H9 (cell line): Measurements from ENCODE around the gene CASTOR1. TPM values are rescaled to one million over a fixed set of nuclear protein-coding genes. Genes with fewer than 3 reads are reported as not detected.

Experiments
- DNase-seq: peaks from one replicate; pipeline ENCODE4 v3.0.0-alpha.2; 2017
- H2AFZ ChIP-seq: one replicate; pipeline ENCODE4 v1.6.1; 2013; ENCODE audit warnings: mild to moderate bottlenecking, low read length, control low read depth, moderate library complexity
- H2AK5ac ChIP-seq: 2 replicates; pipeline ENCODE4 v1.6.1; 2013; ENCODE audit warnings: low read length, control low read depth, mixed read lengths; ENCODE audit not compliant: insufficient read length
- H2BK120ac ChIP-seq: one replicate; pipeline ENCODE4 v1.6.1; 2013; ENCODE audit warnings: low read depth, mild to moderate bottlenecking, low read length, control low read depth, inconsistent platforms; ENCODE audit not compliant: poor library complexity, severe bottlenecking
- H2BK12ac ChIP-seq: 2 replicates; pipeline ENCODE4 v1.6.1; 2013; ENCODE audit warnings: low read length, control low read depth, mixed read lengths, low read depth; ENCODE audit not compliant: insufficient read length
- H2BK15ac ChIP-seq: 2 replicates; pipeline ENCODE4 v1.6.1; 2013; ENCODE audit warnings: low read depth, low read length, control low read depth
- H2BK20ac ChIP-seq: one replicate; pipeline ENCODE4 v1.6.1; 2013; ENCODE audit warnings: low read depth, mild to moderate bottlenecking, low read length, control low read depth, inconsistent platforms; ENCODE audit not compliant: poor library complexity, severe bottlenecking
- H2BK5ac ChIP-seq: 2 replicates; pipeline ENCODE4 v1.6.1; 2013; ENCODE audit warnings: low read length, control low read depth, mixed read lengths; ENCODE audit not compliant: insufficient read length
- H3K14ac ChIP-seq: 2 replicates; pipeline ENCODE4 v1.6.1; 2013; ENCODE audit warnings: low read length, control low read depth; ENCODE audit not compliant: insufficient read depth
- H3K18ac ChIP-seq: 2 replicates; pipeline ENCODE4 v1.6.1; 2013; ENCODE audit warnings: low read depth, mild to moderate bottlenecking, mixed read lengths, low read length, control low read depth; ENCODE audit not compliant: insufficient read length
- H3K23ac ChIP-seq: 2 replicates; pipeline ENCODE4 v1.6.1; 2013; ENCODE audit warnings: low read length, control low read depth, mixed read lengths, low read depth; ENCODE audit not compliant: insufficient read length
- H3K23me2 ChIP-seq: 2 replicates; pipeline ENCODE4 v1.6.1; 2013; ENCODE audit warnings: low read depth, mild to moderate bottlenecking, mixed read lengths, low read length, control low read depth; ENCODE audit not compliant: insufficient read length, poor library complexity, severe bottlenecking
- H3K27ac ChIP-seq: 2 replicates; pipeline ENCODE4 v1.5.1; 2013; ENCODE audit warnings: low read length, control low read depth, mixed read lengths, low read depth; ENCODE audit not compliant: insufficient read length
- H3K27me3 ChIP-seq: 2 replicates; pipeline ENCODE4 v1.6.1; 2013; ENCODE audit warnings: low read length, control low read depth, inconsistent platforms; ENCODE audit not compliant: insufficient read depth
- H3K4ac ChIP-seq: 2 replicates; pipeline ENCODE4 v1.6.1; 2013; ENCODE audit warnings: low read depth, mild to moderate bottlenecking, control low read depth, inconsistent platforms, low read length, moderate library complexity
- H3K4me1 ChIP-seq: 2 replicates; pipeline ENCODE4 v1.6.1; 2013; ENCODE audit warnings: low read length, control low read depth, inconsistent platforms; ENCODE audit not compliant: insufficient read depth
- H3K4me2 ChIP-seq: 2 replicates; pipeline ENCODE4 v1.6.1; 2013; ENCODE audit warnings: low read length, control low read depth, mixed read lengths; ENCODE audit not compliant: insufficient read length, insufficient read depth
- H3K56ac ChIP-seq: 2 replicates; pipeline ENCODE4 v1.6.1; 2013; ENCODE audit warnings: low read depth, mild to moderate bottlenecking, mixed read lengths, low read length, control low read depth; ENCODE audit not compliant: insufficient read length
- H3K79me1 ChIP-seq: 2 replicates; pipeline ENCODE4 v1.6.1; 2013; ENCODE audit warnings: low read depth, mild to moderate bottlenecking, moderate library complexity, low read length, control low read depth, inconsistent platforms; ENCODE audit not compliant: insufficient read depth, poor library complexity, severe bottlenecking
- H3K79me2 ChIP-seq: 2 replicates; pipeline ENCODE4 v1.6.1; 2013; ENCODE audit warnings: low read length, control low read depth, inconsistent platforms; ENCODE audit not compliant: insufficient read depth
- H3K9ac ChIP-seq: 2 replicates; pipeline ENCODE4 v1.6.1; 2013; ENCODE audit warnings: low read length, control low read depth, mixed read lengths; ENCODE audit not compliant: insufficient read length; ENCODE audit errors: extremely low read depth
- H3K9me3 ChIP-seq: one replicate; pipeline ENCODE4 v1.6.1; 2013; ENCODE audit warnings: low read depth, low read length, inconsistent platforms; ENCODE audit not compliant: control insufficient read depth
- H3T11ph ChIP-seq: one replicate; pipeline ENCODE4 v1.6.1; 2013; ENCODE audit warnings: mild to moderate bottlenecking, low read length, control low read depth, inconsistent platforms
- H4K20me1 ChIP-seq: one replicate; pipeline ENCODE4 v1.6.1; 2013; ENCODE audit not compliant: control insufficient read depth, insufficient read length, insufficient read depth
- H4K5ac ChIP-seq: 2 replicates; pipeline ENCODE4 v1.6.1; 2013; ENCODE audit warnings: low read depth, mild to moderate bottlenecking, mixed read lengths, low read length, control low read depth; ENCODE audit not compliant: insufficient read length
- H4K8ac ChIP-seq: replicated peaks from 2 replicates; pipeline ENCODE4 v1.6.1; 2013; ENCODE audit warnings: low read length, control low read depth, mixed read lengths, low read depth; ENCODE audit not compliant: insufficient read length
- H4K91ac ChIP-seq: 2 replicates; pipeline ENCODE4 v1.6.1; 2013; ENCODE audit warnings: low read depth, mild to moderate bottlenecking, moderate library complexity, mixed read lengths, low read length, control low read depth; ENCODE audit not compliant: insufficient read length
- H3K27ac Mint-ChIP-seq, 3 experiments: 2 replicates in 2 of 3; 3 replicates in 1 of 3; pipeline ENCODE4 v1.8.0; 2020 to 2021; ENCODE audit warnings: mixed read lengths in 3 of 3, mild to moderate bottlenecking in 1 of 3, moderate library complexity in 1 of 3
- H3K27me3 Mint-ChIP-seq: 2 replicates; pipeline ENCODE4 v1.8.0; 2021; ENCODE audit warnings: low read depth, mild to moderate bottlenecking, moderate library complexity, mixed read lengths
- H3K36me3 Mint-ChIP-seq, 3 experiments: 2 replicates in 2 of 3; 3 replicates in 1 of 3; pipeline ENCODE4 v1.8.0; 2020 to 2021; ENCODE audit warnings: low read depth in 3 of 3, mixed read lengths in 3 of 3; ENCODE audit not compliant: insufficient read depth in 1 of 3
- H3K4me1 Mint-ChIP-seq, 2 experiments: 2 replicates each; pipeline ENCODE4 v1.8.0; 2020; ENCODE audit warnings: mixed read lengths in 2 of 2
- H3K4me3 Mint-ChIP-seq, 2 experiments: 2 replicates in 1 of 2; 3 replicates in 1 of 2; pipeline ENCODE4 v1.8.0; 2020 to 2021; ENCODE audit warnings: mild to moderate bottlenecking in 2 of 2, mixed read lengths in 2 of 2, moderate library complexity in 1 of 2
- H3K9me3 Mint-ChIP-seq, 2 experiments: 2 replicates in 1 of 2; 3 replicates in 1 of 2; pipeline ENCODE4 v1.8.0; 2020; ENCODE audit warnings: mild to moderate bottlenecking in 2 of 2, mixed read lengths in 2 of 2, moderate library complexity in 1 of 2
- CTCF ChIP-seq: fragments of 200-600 bp; sonication (generic); conservative IDR thresholded peaks from 3 replicates; pipeline ENCODE4 v1.8.0; 2021; ENCODE audit warnings: antibody characterized with exemption, mild to moderate bottlenecking
- WGBS: extraction: QIAGEN DNeasy Blood & Tissue Kit; methylation state at CpG from one replicate; pipeline ENCODE4 v1.1.7; 2013; ENCODE audit warnings: missing lambda C conversion rate, low lambda C conversion rate, mixed read lengths; ENCODE audit not compliant: insufficient read length; ENCODE audit errors: extremely low coverage; 5-methylcytosine and 5-hydroxymethylcytosine counted together
- total RNA-seq: library from RNA; stranded (reverse); gene quantifications from 2 replicates; pipeline ENCODE4 v1.2.1, GENCODE V29; 2021

CASTOR1 gene
- total RNA-seq, 1 experiment from 2014 or later, result 8.8 TPM

GRCh38 chr22:30327864-30328345 lies 38.6 kb upstream of the CASTOR1 start:
- Histone ChIP-seq H2BK5ac (no peak overlapping the region), H3K4me1 (no peaks in the 10 kb centered on the region), H2BK120ac (no peak overlapping the region), H3K9me3 (no peaks in the 10 kb centered on the region), H4K20me1 (peaks cover 2% of the 10 kb centered on the region), H4K8ac (no peak overlapping the region), H2AK5ac (no peak overlapping the region), H2AFZ (no peak overlapping the region), H3T11ph (no peak overlapping the region), H4K5ac (no peak overlapping the region), H3K27ac (no peak overlapping the region), H3K23me2 (peaks cover 4% of the 10 kb centered on the region), H3K4me2 (no peak overlapping the region), H3K9ac (no peak overlapping the region), H3K14ac (no peak overlapping the region), H2BK15ac (no peak overlapping the region), H3K23ac (no peak overlapping the region), H3K4ac (no peak overlapping the region), H3K79me2 (no peaks in the 10 kb centered on the region), H3K18ac (no peak overlapping the region), H2BK20ac (no peak overlapping the region), H3K27me3 (no peaks in the 10 kb centered on the region), H3K79me1 (no peaks in the 10 kb centered on the region), H2BK12ac (no peak overlapping the region), H3K56ac (no peak overlapping the region), H4K91ac (no peak overlapping the region)
- Mint-ChIP-seq H3K9me3 (no peaks in the 10 kb centered on the region), H3K4me1 (peaks cover 24 to 29% of the 10 kb centered on the region in 2 experiments), H3K4me3 (peak overlapping the region; percentile 44 to 73; a peak in 4 of 5 replicates), H3K27ac (peak overlapping the region in 1 of 3 experiments; percentile 71; a peak in 2 of 7 replicates), H3K27me3 (no peaks in the 10 kb centered on the region; the same call in 1 of the 2 replicates), H3K36me3 (peaks cover 2 to 20% (median 11%) of the 10 kb centered on the region in 3 experiments; a peak in 6 of 7 replicates)
- no CpG with 5 or more reads among the region's 5 CpGs for WGBS
- peak; percentile 46; the same call in 2 of the 3 replicates for TF ChIP-seq CTCF
- DNase-seq, result peak; percentile 57
